Activated T-helper 1 cell treated with anti-CD3 and anti-CD28 coated beads, Interleukin-12 subunit alpha, Interleukin-12 subunit beta, Interleukin-2, Interleukin-4 antibody, amounts not matched to agents 30 ng/mL and 10 ng/mL and 1 ng/mL, durations not matched to agents 14 hours and 24 hours and 36 hours (primary cell): ENCODE measurements around the gene KIFAP3. TPM values are rescaled to one million over a fixed set of nuclear protein-coding genes. Genes with fewer than 3 reads are reported as not detected.
"Not testable (repeated sequence)": the region's sequence is repeated elsewhere in the genome, so short reads cannot be mapped to it uniquely, and the experiment has no call there.

Source experiments
- DNase-seq: peaks from one replicate; pipeline ENCODE4 v3.0.0; 2021; ENCODE audit warnings: low spot score
- H3K27ac Mint-ChIP-seq: one replicate; pipeline ENCODE4 v1.8.0; 2021; ENCODE audit warnings: mild to moderate bottlenecking, mixed read lengths
- H3K27me3 Mint-ChIP-seq: one replicate; pipeline ENCODE4 v1.8.0; 2022; ENCODE audit warnings: mild to moderate bottlenecking, moderate library complexity, mixed read lengths; ENCODE audit not compliant: insufficient read depth
- H3K36me3 Mint-ChIP-seq: one replicate; pipeline ENCODE4 v1.8.0; 2021; ENCODE audit warnings: low read depth, mixed read lengths
- H3K4me1 Mint-ChIP-seq: one replicate; pipeline ENCODE4 v1.8.0; 2021; ENCODE audit warnings: low read depth, mixed read lengths
- H3K4me3 Mint-ChIP-seq: one replicate; pipeline ENCODE4 v1.8.0; 2021; ENCODE audit warnings: mild to moderate bottlenecking, moderate library complexity, mixed read lengths
- H3K9me3 Mint-ChIP-seq: one replicate; pipeline ENCODE4 v1.8.0; 2021; ENCODE audit warnings: mixed read lengths
- intact Hi-C: fragments of 100-400 bp; cut with micrococcal nuclease; formaldehyde crosslinking; loops from one replicate; pipeline ENCODE4 v1.15.1; 2024
- total RNA-seq: library from RNA; stranded (reverse); gene quantifications from 2 replicates; pipeline ENCODE4 v1.2.3, GENCODE V29; 2022

The KIFAP3 gene
- total RNA-seq, 1 donor from 2014 or later, result 12.9 TPM

GRCh38 chr1:170049176-170049800 lies 25.2 kb downstream of the KIFAP3 start:
- intact Hi-C loops, result no loop called here
- no peak overlapping the region for H3K4me3 Mint-ChIP-seq
- no peak for DNase-seq
- peaks cover 40% of the 10 kb centered on the region for H3K36me3 Mint-ChIP-seq
- H3K27me3 Mint-ChIP-seq, result peaks cover 2% of the 10 kb centered on the region
- no peaks in the 10 kb centered on the region for H3K4me1 Mint-ChIP-seq
- peaks cover 16% of the 10 kb centered on the region for H3K9me3 Mint-ChIP-seq
- H3K27ac Mint-ChIP-seq, result no peak overlapping the region

- peaks cover 36% of the 10 kb centered on the region for H3K36me3 Mint-ChIP-seq
- H3K27me3 Mint-ChIP-seq, result peaks cover 2% of the 10 kb centered on the region
- H3K27ac Mint-ChIP-seq, result no peak overlapping the region
- no peak for DNase-seq
- no peaks in the 10 kb centered on the region for H3K4me1 Mint-ChIP-seq
- H3K9me3 Mint-ChIP-seq, result peaks cover 16% of the 10 kb centered on the region
- H3K4me3 Mint-ChIP-seq, result no peak overlapping the region
- intact Hi-C loops, result no loop called here
Measured at GRCh38 chr1:170048515-170048914, 26.0 kb downstream of the KIFAP3 start.

GRCh38 chr1:170044187-170044586 lies 30.3 kb downstream of the KIFAP3 start:
- Mint-ChIP-seq H3K36me3 (peaks cover 15% of the 10 kb centered on the region), H3K27me3 (no peaks in the 10 kb centered on the region), H3K4me1 (no peaks in the 10 kb centered on the region), H3K9me3 (no peaks in the 10 kb centered on the region), H3K4me3 (no peak overlapping the region), H3K27ac (no peak overlapping the region)
- intact Hi-C loops, result no loop called here
- DNase-seq, result no peak

GRCh38 chr1:170041423-170042192 lies 32.9 kb downstream of the KIFAP3 start:
- intact Hi-C loops, result no loop called here
- Mint-ChIP-seq H3K4me1 (no peaks in the 10 kb centered on the region), H3K27ac (no peak overlapping the region), H3K27me3 (no peaks in the 10 kb centered on the region), H3K9me3 (no peaks in the 10 kb centered on the region), H3K36me3 (peaks cover 13% of the 10 kb centered on the region), H3K4me3 (no peak overlapping the region)
- no peak for DNase-seq

GRCh38 chr1:170032531-170033280 lies 41.8 kb downstream of the KIFAP3 start:
- H3K9me3 Mint-ChIP-seq, result peaks cover 3% of the 10 kb centered on the region
- no peak overlapping the region for H3K27ac Mint-ChIP-seq
- H3K4me3 Mint-ChIP-seq, result no peak overlapping the region
- H3K27me3 Mint-ChIP-seq, result no peaks in the 10 kb centered on the region
- H3K4me1 Mint-ChIP-seq, result peaks cover 7% of the 10 kb centered on the region
- H3K36me3 Mint-ChIP-seq, result peaks cover 15% of the 10 kb centered on the region
- intact Hi-C loops, result no loop called here
- no peak for DNase-seq

- no peak for DNase-seq
- Mint-ChIP-seq H3K27me3 (no peaks in the 10 kb centered on the region), H3K4me1 (peaks cover 7% of the 10 kb centered on the region), H3K9me3 (peaks cover 10% of the 10 kb centered on the region), H3K4me3 (no peak overlapping the region), H3K27ac (no peak overlapping the region), H3K36me3 (peaks cover 25% of the 10 kb centered on the region)
- intact Hi-C loops, result no loop called here
Measured at GRCh38 chr1:170030212-170030611, 44.3 kb downstream of the KIFAP3 start.

- intact Hi-C loops, result no loop called here
- no peaks in the 10 kb centered on the region for H3K27me3 Mint-ChIP-seq
- H3K36me3 Mint-ChIP-seq, result peaks cover 23% of the 10 kb centered on the region
- H3K4me1 Mint-ChIP-seq, result peaks cover 7% of the 10 kb centered on the region
- H3K9me3 Mint-ChIP-seq, result peaks cover 10% of the 10 kb centered on the region
- no peak for DNase-seq
- no peak overlapping the region for H3K27ac Mint-ChIP-seq
- no peak overlapping the region for H3K4me3 Mint-ChIP-seq
Measured at GRCh38 chr1:170027760-170028159, 46.7 kb downstream of the KIFAP3 start.

GRCh38 chr1:170020859-170021258 lies 53.6 kb downstream of the KIFAP3 start:
- intact Hi-C loops, result no loop called here
- Mint-ChIP-seq H3K27ac (no peak overlapping the region), H3K36me3 (peaks cover 16% of the 10 kb centered on the region), H3K4me1 (no peaks in the 10 kb centered on the region), H3K9me3 (peaks cover 5% of the 10 kb centered on the region), H3K27me3 (no peaks in the 10 kb centered on the region), H3K4me3 (no peak overlapping the region)
- no peak for DNase-seq

- no peaks in the 10 kb centered on the region for H3K27me3 Mint-ChIP-seq
- H3K36me3 Mint-ChIP-seq, result peaks cover 10% of the 10 kb centered on the region
- peaks cover 5% of the 10 kb centered on the region for H3K9me3 Mint-ChIP-seq
- H3K4me3 Mint-ChIP-seq, result no peak overlapping the region
- no peak for DNase-seq
- H3K4me1 Mint-ChIP-seq, result no peaks in the 10 kb centered on the region
- intact Hi-C loops, result no loop called here
- H3K27ac Mint-ChIP-seq, result no peak overlapping the region
Measured at GRCh38 chr1:170017478-170017877, 57.0 kb downstream of the KIFAP3 start.

- peaks cover 8% of the 10 kb centered on the region for H3K9me3 Mint-ChIP-seq
- no peak for DNase-seq
- H3K4me3 Mint-ChIP-seq, result no peak overlapping the region
- intact Hi-C loops, result no loop called here
- H3K4me1 Mint-ChIP-seq, result no peaks in the 10 kb centered on the region
- no peaks in the 10 kb centered on the region for H3K36me3 Mint-ChIP-seq
- H3K27ac Mint-ChIP-seq, result no peak overlapping the region
- no peaks in the 10 kb centered on the region for H3K27me3 Mint-ChIP-seq
Measured at GRCh38 chr1:170012920-170013319, 61.6 kb downstream of the KIFAP3 start.

- Mint-ChIP-seq H3K27ac (no peak overlapping the region), H3K4me1 (no peaks in the 10 kb centered on the region), H3K27me3 (no peaks in the 10 kb centered on the region), H3K4me3 (no peak overlapping the region), H3K9me3 (peaks cover 9% of the 10 kb centered on the region), H3K36me3 (no peaks in the 10 kb centered on the region)
- DNase-seq, result no peak
- intact Hi-C loops, result loop anchor here (2.0 kb wide), 1 partner anchor 64 kb away; the partner anchor contains the start of gene KIFAP3
Measured at GRCh38 chr1:170010443-170010842, 64.1 kb downstream of the KIFAP3 start.

- Mint-ChIP-seq H3K27me3 (no peaks in the 10 kb centered on the region), H3K4me3 (no peak overlapping the region), H3K4me1 (no peaks in the 10 kb centered on the region), H3K9me3 (peaks cover 9% of the 10 kb centered on the region), H3K27ac (no peak overlapping the region), H3K36me3 (no peaks in the 10 kb centered on the region)
- DNase-seq, result no peak
- intact Hi-C loops, result no loop called here
Measured at GRCh38 chr1:170009551-170009950, 64.9 kb downstream of the KIFAP3 start.

GRCh38 chr1:170008745-170009144 lies 65.8 kb downstream of the KIFAP3 start:
- H3K4me1 Mint-ChIP-seq, H3K27ac Mint-ChIP-seq, H3K4me3 Mint-ChIP-seq, H3K36me3 Mint-ChIP-seq, H3K27me3 Mint-ChIP-seq, intact Hi-C loops, H3K9me3 Mint-ChIP-seq, DNase-seq: not testable (repeated sequence)
